HG03378 (cell line): ENCODE measurements around the gene TEX48.

Source experiments
- ATAC-seq: cut with Tn5 transposase; IDR thresholded peaks from one replicate; pipeline ENCODE4 v1.9.1; 2021; ENCODE audit warnings: mild to moderate bottlenecking, moderate library complexity; ENCODE audit not compliant: unreplicated experiment

TEX48 gene

DNA sequence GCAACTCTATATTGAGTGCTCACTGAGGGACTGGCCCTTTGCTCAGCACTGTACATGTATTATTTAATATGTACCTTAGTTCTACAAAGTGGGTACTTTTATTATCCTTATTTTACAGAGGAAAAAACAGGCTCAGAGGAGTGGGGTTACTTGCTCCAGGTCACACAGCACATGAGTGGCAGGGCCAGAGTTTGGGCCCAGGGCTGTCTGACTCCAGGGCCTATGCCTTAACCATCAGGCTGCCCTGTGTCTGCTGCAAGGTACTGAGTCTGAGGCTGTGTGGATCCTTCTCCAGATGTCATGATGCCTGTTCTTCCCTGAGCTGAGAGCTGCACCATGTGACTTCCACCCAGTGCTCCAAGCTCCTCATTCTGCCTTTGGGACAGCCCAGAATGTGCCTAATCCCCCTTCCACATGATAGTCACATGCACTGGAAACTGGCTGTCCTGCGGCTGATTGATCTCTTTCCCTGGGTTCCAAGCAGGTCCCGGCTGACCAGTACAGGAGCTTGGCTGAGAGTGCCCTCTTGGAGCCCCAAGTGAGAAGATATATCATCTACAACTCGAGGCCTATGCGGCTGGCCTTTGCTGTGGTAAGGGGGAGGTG lies 55.5 kb downstream of the TEX48 start:
- ATAC-seq, result no peak

DNA sequence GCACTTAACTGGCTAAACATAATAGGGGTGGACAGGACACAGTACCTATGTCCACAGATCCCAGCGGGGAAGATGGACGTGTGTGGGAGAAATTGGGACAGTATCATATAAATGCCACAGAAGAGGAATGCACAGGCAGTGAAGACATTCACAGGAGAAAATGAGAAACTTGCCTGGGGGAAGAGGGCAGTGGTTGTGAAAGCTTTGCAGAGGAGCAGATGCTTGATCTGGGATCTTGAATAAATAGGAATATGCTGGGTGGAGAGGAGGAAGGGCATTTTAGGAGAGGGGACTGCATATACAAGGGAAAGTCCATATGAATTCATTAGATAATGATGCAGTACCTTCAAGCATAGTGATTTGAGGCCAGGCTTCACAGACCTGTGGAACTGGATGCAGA lies 57.3 kb downstream of the TEX48 start:
- no peak for ATAC-seq

DNA sequence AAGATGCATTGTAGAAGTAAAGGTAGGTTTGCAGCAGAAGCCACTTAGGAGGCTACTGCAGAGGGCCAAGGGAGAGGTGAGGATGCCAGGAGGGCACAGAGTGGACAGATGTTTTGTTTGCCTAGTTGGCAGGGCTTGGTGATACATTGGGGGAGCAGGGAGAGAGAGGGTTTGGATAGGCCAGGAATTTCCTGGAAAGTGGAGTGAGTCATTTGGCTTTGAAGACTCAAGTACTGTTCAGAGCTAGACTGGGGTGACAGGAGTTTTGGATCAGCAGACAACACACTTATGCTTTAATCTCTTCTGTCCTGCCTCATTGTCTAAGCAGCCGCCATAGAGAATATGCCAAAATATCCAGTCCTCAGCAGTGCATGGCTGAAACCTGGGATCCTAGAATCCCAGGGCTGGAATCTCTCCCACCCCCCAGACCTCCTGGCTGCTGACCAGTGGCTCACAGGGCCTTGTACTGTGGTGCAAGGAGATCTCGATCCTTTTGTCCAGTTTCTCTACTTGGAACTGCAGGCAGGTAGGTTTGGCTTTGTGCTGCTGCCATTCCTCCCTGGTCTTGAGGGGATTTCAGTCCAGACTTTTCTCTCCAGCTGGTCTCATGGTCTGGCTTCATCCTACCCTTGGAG lies 59.9 kb downstream of the TEX48 start:
- ATAC-seq, result no peak

DNA sequence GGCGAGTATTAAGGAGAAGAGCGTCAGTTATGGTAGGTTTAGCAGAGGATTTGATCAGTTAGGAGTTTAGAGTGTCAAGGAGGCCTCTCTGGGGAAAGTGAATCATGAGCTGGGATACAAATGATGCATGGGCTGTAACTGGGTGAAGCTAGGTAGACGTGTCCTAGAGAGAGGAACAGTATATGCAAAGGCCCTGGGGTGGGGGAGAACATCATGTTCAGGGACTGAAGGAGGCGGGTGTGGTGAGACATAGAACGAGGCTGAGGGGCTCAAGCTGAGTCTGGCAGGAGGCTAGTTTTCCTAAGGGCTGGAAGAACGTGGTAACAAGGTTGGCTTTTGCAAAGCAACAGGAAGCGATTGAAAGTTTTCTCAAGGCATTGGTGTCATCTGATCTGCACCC lies 60.4 kb downstream of the TEX48 start:
- ATAC-seq, result no peak

DNA sequence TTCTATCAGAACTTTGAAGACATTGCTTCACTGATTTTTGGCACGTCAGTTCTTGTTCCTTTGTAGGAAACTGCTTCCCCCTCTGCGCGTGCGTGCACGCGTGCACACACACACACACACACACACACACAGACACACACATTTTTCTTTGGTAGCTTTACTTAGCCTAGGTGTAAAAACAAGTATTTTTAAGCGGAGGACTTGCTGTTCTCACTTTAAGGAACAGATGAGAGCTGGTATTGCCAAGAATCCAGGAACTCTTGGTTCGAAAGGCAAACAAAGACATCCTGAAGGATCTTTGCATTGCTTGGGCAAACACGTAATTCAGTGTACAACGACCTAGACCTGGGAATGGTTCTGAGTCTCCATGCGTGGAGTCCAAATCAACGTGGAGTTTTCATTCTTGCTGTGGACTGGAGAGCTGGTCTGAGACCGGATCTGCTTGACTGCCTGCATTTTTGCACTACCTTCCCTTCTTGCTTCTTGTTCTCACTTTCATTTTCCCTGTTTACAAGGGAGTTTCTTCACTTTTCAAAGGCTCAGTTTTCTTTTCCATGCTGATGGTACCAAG lies 62.7 kb downstream of the TEX48 start:
- peak; percentile 44 for ATAC-seq

DNA sequence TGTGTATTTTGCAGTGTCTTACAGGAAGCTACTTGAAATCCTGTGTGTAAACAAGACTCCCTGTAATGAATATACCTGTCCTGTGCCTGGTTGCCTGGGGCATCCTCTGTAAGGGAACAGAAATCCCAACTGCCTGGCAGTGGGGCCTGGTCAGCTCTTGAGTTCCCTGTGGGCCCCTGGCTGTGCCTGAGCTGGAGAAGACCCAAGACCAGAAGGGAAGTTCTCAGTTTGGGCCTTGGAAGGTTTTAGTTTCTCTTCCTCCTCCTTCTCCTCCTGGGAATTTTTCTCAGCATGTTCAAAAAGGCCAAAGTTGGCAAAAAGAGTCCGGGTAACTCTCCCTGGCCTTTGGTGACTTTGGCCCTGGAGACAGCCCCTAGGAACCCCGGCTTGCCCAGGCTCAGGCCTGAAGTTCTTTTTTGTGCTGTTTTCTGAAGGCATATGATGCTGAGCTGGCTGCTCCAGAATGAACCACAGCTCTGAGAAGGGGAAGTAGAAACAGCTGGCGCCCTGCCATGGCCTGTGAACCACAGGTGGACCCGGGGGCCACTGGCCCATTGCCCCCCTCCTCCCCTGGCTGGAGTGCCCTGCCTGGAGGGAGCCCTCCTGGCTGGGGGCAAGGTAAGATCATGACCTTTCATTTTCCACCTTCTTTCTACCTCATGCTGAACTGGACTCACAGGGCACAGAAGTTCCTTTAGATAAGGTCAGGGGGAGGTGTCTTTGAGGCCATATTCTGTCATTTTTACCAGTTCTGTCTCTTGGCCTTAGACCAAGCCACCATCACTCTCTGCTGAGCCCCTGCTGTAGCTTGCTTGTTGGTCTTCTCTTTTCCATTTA lies 65.1 kb downstream of the TEX48 start:
- peak; percentile 75 for ATAC-seq
